HG03066 (cell line): ENCODE results near the gene PARL.

Experiments used
- ATAC-seq: cut with Tn5 transposase; IDR thresholded peaks from one replicate; pipeline ENCODE4 v1.9.1; 2021; ENCODE audit warnings: low read depth; ENCODE audit not compliant: unreplicated experiment

The PARL gene

DNA sequence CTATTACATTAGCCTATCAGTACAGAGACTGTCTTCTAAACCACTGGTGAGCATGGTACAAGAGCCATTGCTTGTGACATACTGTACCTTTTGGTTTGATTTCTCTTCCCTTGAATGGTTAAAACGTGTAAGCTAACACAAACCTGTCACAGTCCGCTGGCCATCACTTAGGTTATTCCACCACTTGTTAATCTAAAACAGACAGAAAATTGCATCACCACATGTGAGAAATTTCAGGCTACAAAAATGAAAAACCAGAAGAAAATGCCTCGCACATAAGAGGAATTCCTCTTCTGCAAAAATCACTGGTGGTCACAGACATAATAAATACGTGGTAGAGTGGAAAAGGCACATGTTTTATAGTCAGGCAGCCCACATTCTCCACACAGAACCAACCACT, 22.1 kb downstream of the PARL start:
- ATAC-seq = no peak

- ATAC-seq = no peak
Measured at GRCh38 chr3:183857863-183858262, 26.8 kb downstream of the PARL start.

DNA sequence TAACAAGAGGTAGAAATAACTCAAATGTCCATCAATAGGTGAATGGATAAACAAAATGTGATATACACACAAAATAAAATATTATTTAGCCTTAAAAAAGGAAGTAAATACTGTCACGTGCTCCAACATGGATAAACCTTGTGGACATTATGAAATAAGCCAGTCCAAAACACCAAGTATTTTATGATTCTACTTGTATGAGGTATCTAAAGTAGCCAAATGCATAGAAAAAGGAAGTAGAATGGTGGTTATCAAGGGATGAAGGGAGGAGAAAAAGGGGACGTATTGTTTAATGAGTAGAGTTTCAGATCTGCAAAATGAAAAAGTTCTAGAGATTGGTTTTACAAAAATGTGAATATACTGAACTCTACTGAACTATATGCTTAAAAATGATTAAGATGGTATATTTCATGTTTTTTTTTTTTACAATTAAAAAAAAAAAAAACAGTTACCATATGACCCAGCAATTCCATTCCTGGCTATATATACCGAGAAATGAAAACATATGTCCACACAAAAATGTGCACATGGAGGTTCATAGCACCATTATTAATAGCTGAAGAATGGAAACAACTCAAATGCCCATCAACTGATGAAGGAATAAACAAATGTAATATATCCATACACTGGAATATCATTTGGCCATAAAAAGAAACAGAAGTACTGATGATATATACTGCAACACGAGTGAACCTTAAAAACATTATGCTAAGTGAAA, 30.2 kb downstream of the PARL start:
- ATAC-seq = no peak

- no peak for ATAC-seq
Measured at GRCh38 chr3:183845608-183846288, 38.9 kb downstream of the PARL start.

DNA sequence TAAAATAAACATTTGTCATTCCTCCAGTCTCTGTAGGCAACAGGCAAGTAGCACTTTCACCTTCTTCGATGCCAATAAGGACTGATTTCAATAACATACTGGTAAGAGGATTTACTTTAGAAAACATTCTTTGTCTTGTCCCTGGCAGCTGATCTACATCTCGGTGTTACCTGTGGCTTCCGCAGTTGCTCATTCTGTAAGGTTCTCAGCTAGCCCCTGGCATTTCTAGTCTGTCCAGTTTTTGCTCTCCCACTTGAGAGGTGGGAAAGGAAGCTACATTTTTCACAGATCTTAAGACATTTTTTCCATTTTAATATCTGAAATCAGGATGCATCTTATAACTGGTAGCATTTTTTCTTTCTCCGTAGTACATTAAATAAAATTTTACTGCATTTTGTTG, 39.6 kb downstream of the PARL start:
- ATAC-seq = no peak

DNA sequence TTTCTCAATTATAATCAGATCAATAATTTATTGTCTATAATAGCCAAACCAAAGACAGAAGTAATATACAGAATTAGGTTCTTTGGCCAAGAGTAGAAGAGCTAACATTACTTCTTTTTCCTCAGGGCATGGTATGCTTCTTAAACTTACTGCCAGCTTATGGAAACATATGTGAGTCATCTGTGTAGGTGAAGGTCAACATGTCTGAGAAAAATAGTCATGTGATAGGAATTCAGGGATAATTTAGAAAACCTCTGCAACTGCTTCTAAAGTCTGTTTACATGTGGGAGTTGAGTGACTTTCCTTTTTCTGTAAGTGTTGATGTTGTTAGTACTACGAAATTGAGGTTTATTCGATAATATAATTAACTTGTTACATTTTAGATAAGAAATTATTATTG, 40.1 kb downstream of the PARL start:
- no peak for ATAC-seq

- ATAC-seq = no peak
Measured at GRCh38 chr3:183839751-183840150, 44.9 kb downstream of the PARL start.

- no peak for ATAC-seq
Measured at GRCh38 chr3:183837894-183838293, 46.8 kb downstream of the PARL start.

GRCh38 chr3:183837390-183837789, 47.3 kb downstream of the PARL start:
- no peak for ATAC-seq

GRCh38 chr3:183833516-183833915, 51.2 kb downstream of the PARL start:
- ATAC-seq = no peak

DNA sequence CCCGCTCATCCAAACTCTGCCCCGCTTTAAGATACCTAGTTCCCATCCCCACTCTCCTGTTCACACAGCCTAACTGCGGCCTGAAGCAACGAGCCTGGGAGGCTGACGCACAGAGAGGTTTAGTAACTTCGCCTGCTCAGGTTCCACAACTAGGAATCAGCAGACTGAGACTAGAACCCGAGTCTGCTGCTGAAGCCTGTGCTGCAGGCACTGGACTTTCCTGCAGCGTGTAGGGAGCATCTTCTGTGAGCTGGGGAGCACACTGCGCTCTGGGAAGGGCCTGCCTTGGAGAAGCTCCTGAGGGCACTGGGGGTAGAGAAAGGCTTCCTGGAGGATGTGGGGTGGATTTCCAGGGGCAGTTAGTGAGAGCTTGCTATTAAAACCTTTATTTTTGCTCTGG, 54.5 kb downstream of the PARL start:
- no peak for ATAC-seq

DNA sequence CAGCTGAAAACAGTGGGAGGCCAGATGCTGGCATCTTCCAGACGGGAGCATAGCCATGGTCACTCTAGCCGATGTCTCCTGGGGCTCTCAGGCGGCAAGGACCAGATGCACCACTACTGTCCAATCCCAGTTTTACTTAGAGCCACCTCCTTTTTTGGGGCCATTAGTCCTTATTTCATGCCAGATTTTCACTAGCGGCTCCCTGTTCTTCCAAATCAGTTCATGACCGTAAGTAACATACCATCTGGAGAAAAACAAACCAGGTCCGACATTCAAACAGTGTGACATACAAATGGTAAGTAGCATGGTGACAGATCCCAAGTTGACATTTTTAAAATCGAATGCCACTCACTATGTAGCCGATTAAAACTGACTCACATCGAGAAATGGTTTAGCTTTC, 55.2 kb downstream of the PARL start:
- no peak for ATAC-seq

- no peak for ATAC-seq
Measured at GRCh38 chr3:183828538-183828870, 56.2 kb downstream of the PARL start.

DNA sequence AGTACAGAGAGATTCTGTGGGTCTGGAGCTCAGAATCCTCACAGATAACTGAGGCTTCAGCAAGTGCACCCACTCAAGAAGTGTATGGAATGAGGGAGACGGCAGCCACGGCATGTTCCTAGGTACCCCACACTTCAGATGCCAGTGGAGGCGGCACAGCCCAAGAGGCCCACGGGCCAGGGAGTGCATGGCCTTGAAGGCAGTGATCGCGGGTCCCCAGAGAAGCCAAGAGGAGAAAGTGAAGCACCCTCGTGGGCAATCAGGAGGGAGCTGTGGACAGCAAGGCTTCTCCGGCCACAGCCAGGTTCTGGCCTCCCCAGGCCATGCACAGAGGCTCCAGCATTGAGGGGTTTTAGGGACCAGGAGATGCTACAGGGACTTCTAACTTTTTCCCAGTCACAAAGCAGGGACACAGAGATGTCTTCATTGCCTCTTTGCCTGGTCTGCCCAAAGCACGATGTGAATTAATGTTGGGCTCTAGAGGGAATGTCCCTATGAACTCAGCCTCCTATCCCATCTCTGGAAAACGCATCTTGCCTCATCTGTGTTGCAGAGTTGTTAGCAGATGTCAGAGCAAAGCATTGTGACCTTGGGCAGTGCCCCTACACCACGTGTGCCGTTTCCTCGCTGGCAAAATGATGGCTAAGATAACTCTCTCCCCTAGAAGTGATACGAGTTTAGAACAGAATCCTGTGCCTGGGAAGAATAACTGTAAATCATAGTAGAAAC, 56.7 kb downstream of the PARL start:
- no peak for ATAC-seq

DNA sequence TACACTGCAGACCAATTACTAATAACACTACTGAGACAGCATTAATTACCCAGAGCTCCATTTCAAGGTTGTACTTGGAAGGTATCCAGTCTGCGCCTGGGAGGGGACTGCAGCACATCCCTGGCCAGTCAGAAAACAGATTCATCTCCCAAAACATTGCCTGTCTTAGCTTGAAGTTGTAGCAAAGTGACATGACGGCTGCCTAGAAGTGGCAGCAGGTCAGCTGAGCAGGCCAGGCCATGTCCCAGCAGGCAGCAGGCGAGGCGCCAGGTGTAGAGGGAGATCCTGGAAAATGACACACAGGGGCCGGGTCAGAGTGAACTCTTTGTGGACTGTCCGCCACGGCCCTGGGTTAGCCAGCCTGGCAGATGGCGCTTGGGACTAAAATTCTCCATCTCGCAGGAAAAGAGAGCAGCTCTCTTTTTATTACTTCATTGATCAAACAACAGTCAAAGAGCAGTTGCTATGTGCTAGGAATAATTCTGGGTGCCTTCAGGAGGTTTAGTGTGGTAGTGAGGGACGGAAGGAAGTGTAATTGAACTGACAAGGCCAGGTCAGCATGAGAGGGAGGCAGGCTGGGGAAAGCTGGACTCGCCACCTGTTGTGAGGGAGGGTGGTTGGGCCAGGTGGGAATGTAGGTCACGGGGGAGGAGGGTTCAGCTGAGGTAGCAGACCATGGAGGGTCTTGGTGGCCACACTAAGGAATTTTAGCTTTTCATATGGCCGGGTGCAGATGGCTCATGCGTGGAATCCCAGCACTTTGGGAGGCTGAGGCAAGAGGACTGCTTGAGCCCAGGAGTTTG, 58.0 kb downstream of the PARL start:
- no peak for ATAC-seq

GRCh38 chr3:183825456-183826161, 59.1 kb downstream of the PARL start, which contains the start of gene MAP6D1:
TSS of gene MAP6D1 (minus strand) at chr3:183825577. CDS start at chr3:183825547, 30 bp downstream.
- ATAC-seq = peak; percentile 53

DNA sequence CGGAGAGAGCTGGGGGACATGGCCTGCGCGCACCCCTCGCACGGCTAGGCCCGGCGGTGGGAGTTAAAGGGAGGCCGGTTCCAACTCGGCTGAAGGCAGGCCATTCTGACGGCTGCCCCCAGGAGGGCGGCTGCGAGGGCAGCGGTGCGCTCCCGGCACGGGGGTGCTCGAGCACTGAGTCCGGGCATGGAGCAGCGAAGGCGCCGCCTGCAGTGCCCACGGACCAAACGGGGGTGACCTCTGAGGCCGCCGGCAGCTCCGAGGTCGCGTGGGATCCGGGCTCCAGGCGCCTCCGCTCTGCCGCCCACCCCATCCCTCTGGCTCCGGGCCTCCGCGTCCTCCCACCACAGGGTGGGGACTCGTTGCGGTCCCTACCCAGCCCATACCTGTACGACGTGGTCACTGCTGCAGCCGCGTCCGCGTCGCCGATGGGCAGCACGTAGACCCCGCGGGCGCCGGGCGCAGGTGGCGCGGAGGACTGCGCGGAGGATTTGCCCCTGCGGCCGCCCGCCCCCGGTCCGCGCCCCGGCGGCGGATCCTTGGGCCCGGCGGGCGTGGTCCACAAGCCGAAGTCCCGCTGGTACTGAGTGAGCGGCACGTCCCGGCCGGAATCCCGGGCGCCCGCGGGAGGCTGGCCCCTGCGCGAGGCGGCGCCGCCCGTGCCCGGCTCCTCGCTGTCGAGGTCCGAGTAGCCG, 59.8 kb downstream of the PARL start:
- peak; percentile 14 for ATAC-seq

DNA sequence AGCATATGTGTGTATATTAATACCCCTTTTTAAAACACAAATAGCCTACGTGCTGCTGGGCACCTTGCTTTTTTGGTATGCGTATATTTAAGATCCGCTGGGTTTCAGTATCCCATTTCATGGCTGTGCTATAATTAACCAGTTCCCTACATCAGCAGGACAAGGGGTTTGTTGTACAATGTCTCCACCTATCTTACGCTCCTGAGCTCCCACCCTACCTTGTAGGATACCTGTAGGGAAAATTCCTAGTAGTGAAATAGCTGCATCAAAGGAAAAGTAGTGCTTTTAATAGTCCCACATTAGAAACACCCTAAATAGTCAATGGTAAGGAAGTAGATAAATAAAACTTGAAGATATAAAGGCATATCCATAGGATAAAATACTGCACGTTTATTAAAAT, 60.7 kb downstream of the PARL start:
- ATAC-seq = no peak

GRCh38 chr3:183822631-183823030, 62.0 kb downstream of the PARL start:
- ATAC-seq = no peak

- ATAC-seq = no peak
Measured at GRCh38 chr3:183819831-183820230, 64.8 kb downstream of the PARL start.
